GM21723 (cell line): Measurements from ENCODE around the gene ADORA3.

Experiments used
- ATAC-seq: cut with Tn5 transposase; IDR thresholded peaks from one replicate; pipeline ENCODE4 v1.9.1; 2021; ENCODE audit warnings: mild to moderate bottlenecking, moderate library complexity; ENCODE audit not compliant: unreplicated experiment

The ADORA3 gene

DNA sequence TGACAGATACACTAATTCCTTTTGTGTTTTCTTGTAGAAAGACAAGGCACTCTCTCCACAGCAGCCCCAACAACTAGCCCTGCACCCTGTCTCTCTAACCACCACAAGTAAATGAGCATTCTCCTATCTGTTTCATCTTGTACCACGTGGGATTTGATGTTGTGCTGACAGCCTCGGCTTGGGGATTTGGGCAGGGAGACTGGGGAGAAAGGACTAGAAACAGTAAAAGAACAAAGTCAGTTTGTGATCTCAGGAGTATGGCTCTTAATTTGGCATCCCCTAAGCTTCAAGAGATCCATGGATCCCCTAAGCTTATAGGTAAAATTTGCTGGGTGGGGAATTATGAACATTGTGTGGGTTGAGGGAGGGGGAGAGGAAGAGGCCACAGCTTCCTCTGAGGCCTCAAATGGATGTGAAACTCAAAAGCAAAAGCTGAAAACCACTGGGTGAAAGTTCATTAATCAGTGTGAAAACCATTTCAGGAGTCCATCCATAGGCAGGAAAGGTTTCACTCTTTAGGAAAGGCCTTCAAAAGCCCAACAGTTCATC lies 26.6 kb downstream of the ADORA3 start:
- peak; percentile 72 for ATAC-seq

- ATAC-seq: no peak
Measured at GRCh38 chr1:111476214-111476613, 27.2 kb downstream of the ADORA3 start.

- ATAC-seq: no peak
Measured at GRCh38 chr1:111475701-111476100, 27.7 kb downstream of the ADORA3 start.

DNA sequence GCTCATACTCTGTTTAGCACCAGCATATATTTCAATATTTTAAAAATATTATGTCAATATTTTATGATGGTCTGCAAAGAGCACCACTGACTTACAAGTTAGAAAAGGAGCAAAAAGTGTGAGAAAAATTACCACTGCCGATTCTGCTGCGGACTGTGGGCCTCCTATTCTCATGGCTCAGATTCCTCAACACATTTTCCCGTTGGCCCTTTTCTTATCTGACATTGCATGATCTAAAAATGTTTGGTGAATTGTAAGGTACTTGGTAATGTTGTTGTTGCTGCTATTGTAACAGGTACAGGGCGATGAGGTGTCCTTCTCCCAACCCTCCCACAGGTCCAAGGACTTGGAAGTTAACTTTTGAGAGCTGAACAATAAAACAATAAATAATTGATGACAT lies 28.9 kb downstream of the ADORA3 start:
- ATAC-seq: no peak

GRCh38 chr1:111474106-111474505 lies 29.3 kb downstream of the ADORA3 start:
- no peak for ATAC-seq

GRCh38 chr1:111471538-111471937 lies 31.9 kb downstream of the ADORA3 start:
- ATAC-seq: no peak

DNA sequence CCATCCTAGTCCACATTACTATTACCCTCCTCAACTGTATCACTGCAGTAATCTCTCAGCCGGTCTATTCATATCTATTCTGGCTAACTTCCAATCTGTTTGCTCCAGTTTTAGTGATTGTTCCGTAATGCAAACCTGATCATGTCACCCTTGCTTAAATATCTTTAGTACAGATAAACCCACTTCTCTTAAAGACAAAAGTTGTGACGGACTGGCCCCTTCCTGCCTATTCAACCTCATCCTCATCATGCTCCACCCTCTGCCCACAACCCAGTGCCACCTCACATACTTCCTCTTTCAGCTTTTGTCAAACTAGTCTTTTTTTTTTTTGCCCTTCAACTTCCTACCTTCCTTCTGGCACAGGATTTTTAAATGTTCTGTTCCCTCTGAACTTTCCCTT lies 32.4 kb downstream of the ADORA3 start:
- ATAC-seq: no peak

DNA sequence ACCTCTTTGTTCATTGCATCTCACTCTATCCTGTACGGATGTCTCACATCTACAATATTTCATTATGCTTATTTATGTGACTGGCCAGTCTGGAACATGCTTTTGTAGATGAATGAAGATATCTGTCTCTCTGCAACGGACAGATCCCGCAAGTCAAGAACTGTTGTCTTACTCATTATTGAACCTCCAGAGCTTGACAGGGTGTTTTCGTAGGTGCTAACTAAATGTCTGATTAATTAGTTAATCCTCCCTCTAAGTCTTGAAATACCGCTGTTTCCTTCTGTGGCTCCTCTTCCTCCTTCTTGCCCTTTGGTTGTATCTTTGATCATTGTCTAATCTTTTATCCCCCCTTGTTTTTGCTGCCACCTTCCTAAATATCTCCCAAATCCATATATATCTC lies 32.8 kb downstream of the ADORA3 start:
- ATAC-seq: no peak

DNA sequence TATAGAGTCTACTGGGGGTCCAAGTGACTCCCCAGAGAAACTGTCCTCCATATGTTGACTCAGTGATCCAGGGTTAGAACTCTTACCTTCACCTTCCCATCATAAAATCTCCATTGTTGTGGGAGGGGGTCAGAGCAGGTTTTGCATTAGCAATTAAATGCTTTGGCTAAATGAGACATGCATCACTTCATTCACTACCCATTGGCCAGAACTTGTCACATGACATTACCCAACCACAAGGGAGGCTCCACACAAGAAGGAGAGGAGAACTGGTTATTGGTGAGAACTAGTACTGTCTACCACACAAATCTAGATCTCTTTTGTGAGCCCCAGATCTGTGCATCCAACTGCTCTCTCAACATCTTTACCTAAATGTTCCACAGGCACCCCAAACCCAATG lies 33.9 kb downstream of the ADORA3 start:
- no peak for ATAC-seq

DNA sequence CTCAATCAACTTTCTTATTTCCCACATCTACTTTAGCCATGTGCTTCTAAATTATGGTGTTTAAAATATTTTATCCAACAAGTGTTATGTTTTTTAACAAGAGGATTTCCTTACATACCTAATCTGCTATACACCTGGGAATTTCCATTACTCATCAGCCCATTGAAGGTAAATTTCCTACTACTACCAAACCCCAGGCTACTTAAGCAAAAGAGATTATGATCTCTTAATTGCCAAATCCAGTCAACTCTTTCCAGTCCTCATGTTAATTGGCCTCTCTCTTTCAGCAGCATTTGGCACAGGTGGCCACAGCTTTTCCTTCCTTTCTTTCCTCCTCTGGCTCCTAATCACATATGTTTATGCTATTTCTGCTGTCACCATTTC lies 34.7 kb downstream of the ADORA3 start:
- no peak for ATAC-seq

DNA sequence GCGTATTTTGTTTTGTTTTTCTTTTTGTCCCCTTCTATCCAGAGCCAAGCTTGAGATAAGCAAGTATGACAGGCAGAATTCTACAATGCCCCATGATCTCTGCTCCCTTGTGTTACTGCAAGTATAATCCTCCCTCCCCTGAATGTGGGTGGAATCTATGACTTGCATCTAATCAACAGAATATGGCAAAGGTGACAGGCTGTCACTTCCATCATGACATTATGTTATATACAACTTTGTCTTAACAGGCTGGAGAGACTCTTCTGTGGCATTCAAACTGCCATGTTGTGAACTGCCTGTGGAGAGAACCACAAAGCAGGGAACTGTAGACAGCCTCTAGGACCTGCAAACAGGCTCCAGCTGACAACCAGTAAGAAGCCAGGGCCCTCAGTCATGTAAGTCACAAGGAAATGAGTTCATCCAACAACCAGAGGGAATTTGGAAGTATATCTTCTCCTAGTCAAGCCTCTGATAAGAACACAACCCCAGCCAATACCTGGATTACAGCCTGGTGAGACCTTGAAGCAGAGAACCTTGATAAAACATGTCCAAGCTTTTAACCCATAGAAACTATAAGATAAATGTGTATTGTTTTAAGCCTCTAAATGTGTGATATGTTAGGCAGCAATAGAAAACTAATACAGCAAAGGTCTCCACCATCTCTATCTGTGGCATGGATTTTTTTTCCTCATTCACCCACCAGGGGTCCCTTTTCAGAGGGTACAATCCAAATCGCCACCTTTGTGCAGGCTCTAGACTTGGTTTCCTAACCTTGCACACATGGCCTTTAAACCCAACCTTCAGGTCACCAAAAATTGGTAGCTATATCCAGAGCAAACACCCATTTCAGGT lies 35.3 kb downstream of the ADORA3 start:
- ATAC-seq: no peak

DNA sequence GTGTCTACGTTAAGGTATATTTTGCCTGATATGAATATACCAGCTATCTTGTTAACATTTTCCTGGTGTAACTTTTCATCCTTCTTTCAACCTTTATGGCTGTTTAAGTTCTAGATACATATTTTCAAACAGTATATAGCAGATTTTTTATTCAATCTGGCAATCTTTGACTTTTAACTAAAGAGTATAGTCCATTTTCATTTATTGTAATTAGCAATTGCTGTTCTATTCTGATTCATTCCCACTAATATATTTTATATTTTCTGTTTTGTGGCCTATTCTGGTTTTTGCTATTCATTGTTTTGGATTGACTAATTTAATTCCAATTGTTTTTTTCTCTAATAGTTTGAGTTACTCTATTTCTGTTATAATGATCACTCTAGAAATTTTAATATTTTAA lies 37.0 kb downstream of the ADORA3 start:
- ATAC-seq: no peak

- ATAC-seq: no peak
Measured at GRCh38 chr1:111465754-111466153, 37.7 kb downstream of the ADORA3 start.

GRCh38 chr1:111463029-111463683 lies 40.3 kb downstream of the ADORA3 start:
- ATAC-seq: no peak

GRCh38 chr1:111462370-111463028 lies 40.9 kb downstream of the ADORA3 start:
- no peak for ATAC-seq

DNA sequence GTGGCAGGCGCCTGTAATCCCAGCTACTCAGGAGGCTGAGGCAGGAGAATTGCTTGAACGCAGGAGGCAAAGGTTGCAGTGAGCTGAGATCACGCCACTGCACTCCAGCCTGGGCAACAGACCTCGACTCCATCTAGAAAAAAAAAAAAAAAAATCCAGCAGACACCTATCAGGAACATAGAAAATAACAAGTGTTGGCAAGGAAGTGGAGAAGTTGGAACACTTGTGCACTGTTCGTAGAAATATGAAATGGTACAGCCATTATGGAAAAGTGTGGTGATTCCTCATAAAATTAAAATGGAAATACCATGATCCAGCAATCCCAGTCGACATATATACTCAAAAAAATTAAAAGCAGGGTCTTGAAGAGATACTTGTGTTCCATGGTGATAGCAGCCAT lies 41.7 kb downstream of the ADORA3 start:
- no peak for ATAC-seq

DNA sequence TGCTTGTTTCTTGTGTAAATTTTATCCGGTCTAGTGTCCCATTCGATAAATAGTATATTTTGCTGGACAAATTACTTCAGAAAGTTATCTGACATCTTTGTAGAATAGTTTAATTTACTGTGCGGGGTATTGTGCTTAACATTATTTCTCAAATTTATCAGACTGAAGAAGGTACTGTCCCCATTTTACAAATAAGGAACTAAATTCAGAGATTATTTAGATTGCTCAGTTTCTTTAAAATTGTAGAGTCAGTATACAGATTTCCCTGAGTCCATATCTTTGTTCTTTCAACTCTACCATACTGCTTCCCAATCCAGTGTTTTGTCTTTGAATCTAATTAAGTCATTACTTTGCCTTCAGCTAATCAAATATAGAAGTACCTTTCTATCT lies 47.8 kb downstream of the ADORA3 start:
- ATAC-seq: no peak

DNA sequence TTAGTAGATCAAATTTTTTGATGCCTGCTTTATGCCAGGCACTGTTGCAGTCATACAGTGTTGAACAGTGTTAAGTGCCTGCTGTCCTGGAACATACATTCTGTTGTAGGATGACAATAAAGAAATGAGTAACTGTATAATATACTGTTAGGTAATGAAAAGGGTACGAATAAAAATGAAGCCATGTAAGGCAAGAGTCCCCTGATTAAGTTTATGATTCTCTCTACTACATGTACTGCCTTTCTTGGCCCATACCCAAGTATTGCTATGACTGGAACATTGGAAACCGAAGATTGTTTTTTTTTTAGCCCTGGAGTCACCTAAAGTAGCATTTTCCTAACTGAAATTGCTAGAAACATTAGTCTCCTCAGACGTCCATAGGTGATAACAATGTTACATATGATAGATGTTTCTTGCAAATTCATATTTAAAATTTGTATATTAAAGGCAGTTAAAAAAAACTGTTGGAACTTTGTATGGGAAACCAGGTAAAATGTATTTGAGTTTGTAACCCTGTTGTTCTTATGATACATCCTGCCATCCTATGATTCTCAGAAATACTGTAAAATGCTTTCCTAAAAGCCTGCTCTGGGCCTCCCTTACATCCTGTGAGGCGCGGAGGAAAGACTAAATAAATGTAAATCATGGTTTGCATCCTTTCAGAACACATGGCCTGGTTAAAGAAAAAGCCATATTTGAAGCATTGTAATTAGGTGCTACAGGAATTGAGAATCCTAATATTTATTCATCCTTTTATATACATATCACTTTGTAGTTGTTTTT lies 48.4 kb downstream of the ADORA3 start:
- peak; percentile 60 for ATAC-seq

- no peak for ATAC-seq
Measured at GRCh38 chr1:111453706-111454105, 49.7 kb downstream of the ADORA3 start.

GRCh38 chr1:111452581-111452980 lies 50.9 kb downstream of the ADORA3 start:
- no peak for ATAC-seq

DNA sequence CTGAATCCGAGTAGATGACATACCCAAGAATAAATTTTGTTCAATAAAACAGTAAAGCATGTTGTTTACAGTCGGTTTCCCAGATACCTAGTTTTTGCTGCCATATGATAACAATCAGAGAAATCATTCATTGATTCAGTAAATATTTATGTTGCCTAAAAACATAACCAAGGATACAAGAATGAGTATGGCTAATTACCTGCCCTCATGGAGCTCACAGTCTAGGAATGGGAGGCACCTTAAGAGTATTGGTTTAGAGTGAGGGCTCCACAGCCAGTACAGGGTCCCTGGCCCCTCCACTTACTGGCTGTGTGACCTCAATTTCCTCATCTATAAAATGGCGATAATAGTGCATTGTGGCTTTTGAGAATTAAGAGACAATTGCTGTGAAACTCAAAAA lies 53.2 kb downstream of the ADORA3 start:
- ATAC-seq: no peak
